GM21723 (cell line): Measurements from ENCODE around the gene MST1R.
A peak's percentile ranks its signal among the peaks of the same experiment; 100 is the strongest.

Source experiments
- ATAC-seq: cut with Tn5 transposase; IDR thresholded peaks from one replicate; pipeline ENCODE4 v1.9.1; 2021; ENCODE audit warnings: mild to moderate bottlenecking, moderate library complexity; ENCODE audit not compliant: unreplicated experiment

The MST1R gene

GRCh38 chr3:49841806-49842205, 61.9 kb downstream of the MST1R start:
- no peak for ATAC-seq

- no peak for ATAC-seq
These were observed 62.5 kb downstream of the MST1R start for GRCh38 chr3:49841126-49841696.

- no peak for ATAC-seq
These were observed 63.3 kb downstream of the MST1R start for GRCh38 chr3:49840388-49840787.

- peak; percentile 57 for ATAC-seq
These were observed 64.4 kb downstream of the MST1R start for GRCh38 chr3:49839193-49839809.
